Measurements from ENCODE around the gene DAB2IP.

The DAB2IP gene

DNA sequence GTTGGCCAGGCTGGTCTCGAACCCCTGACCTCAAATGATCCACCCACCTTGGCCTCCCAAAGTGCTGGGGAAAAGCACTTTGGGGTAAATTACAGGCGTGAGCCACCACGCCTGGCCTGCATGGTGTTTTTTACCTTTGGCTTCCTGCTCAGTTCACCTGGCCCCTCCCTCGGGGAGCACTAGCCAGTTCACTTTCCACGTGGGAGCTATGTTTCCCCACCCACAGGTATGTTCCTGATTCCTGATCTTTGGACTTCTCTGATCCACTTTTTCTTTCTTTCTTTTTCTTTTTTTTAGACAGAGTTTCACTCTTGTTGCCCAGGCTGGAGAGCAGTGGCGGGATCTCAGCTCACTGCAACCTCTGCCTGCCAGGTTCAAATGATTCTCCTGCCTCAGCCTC is 15.8 kb downstream of the DAB2IP start:
- Histone ChIP-seq H3K36me3 (ENCODE audit: insufficient read depth, low read length) (no peaks in the 10 kb centered on the region), H3K4me1 (ENCODE audit: insufficient read depth, low read length, poor library complexity, severe bottlenecking) (peaks cover 3% of the 10 kb centered on the region), H3K4me2 (ENCODE audit: low read depth, low read length, poor library complexity, severe bottlenecking) (no peak overlapping the region), H2AFZ (ENCODE audit: low read length) (no peak overlapping the region), H3K4me3 (ENCODE audit: low read length, poor library complexity, severe bottlenecking) (no peak overlapping the region), H3K9me2 (replicated peaks; ENCODE audit: low read depth, low read length) (no peaks in the 10 kb centered on the region), H3K9ac (ENCODE audit: low read depth, low read length, poor library complexity, severe bottlenecking) (no peak overlapping the region), H3F3A (ENCODE audit: low read depth) (no peaks in the 10 kb centered on the region), H3K9me3 (ENCODE audit: insufficient read depth, low read depth, low read length) (no peaks in the 10 kb centered on the region), H3K79me2 (ENCODE audit: insufficient read depth, low read length) (no peaks in the 10 kb centered on the region), H3K27me3 (ENCODE audit: insufficient read depth, low read length, poor library complexity, severe bottlenecking) (no peaks in the 10 kb centered on the region), H4K20me1 (ENCODE audit: insufficient read depth, low read length, poor library complexity, severe bottlenecking) (no peaks in the 10 kb centered on the region)
- TF ChIP-seq EZH2phosphoT487 (IDR thresholded peaks at IDR 0.05; ENCODE audit: borderline replicate concordance) (no peak), CTCF (conservative IDR thresholded peaks at IDR 0.05; ENCODE audit: low read length) (no peak)

DNA sequence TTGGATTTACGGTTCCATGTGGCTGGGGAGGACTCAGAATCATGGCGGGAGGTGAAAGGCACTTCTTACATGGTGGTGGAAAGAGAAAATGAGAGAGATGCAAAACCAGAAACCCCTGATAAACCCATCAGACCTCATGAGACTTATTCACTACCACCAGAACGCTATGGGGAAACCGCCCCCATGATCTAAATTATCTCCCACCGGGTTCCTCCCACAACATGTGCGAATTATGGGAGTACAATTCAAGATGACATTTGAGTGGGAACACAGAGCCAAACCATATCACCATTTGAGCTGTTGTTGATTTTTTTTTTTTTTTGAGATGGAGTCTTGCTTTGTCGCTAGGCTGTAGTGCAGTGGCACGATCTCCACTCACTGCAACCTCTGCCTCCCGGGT is 16.5 kb downstream of the DAB2IP start:
- no peak overlapping the region for H3K4me2 ChIP-seq (ENCODE audit: low read depth, low read length, poor library complexity, severe bottlenecking)
- H4K20me1 ChIP-seq (ENCODE audit: insufficient read depth, low read length, poor library complexity, severe bottlenecking) = no peaks in the 10 kb centered on the region
- H3K4me1 ChIP-seq (ENCODE audit: insufficient read depth, low read length, poor library complexity, severe bottlenecking) = peaks cover 3% of the 10 kb centered on the region
- H3K27me3 ChIP-seq (ENCODE audit: insufficient read depth, low read length, poor library complexity, severe bottlenecking) = no peaks in the 10 kb centered on the region
- H3K9ac ChIP-seq (ENCODE audit: low read depth, low read length, poor library complexity, severe bottlenecking) = no peak overlapping the region
- H2AFZ ChIP-seq (ENCODE audit: low read length) = no peak overlapping the region
- no peaks in the 10 kb centered on the region for H3K9me3 ChIP-seq (ENCODE audit: insufficient read depth, low read depth, low read length)
- no peaks in the 10 kb centered on the region for H3K36me3 ChIP-seq (ENCODE audit: insufficient read depth, low read length)
- H3K4me3 ChIP-seq (ENCODE audit: low read length, poor library complexity, severe bottlenecking) = no peak overlapping the region
- H3F3A ChIP-seq (ENCODE audit: low read depth) = no peaks in the 10 kb centered on the region
- no peak for TF ChIP-seq CTCF (conservative IDR thresholded peaks at IDR 0.05; ENCODE audit: low read length)
- TF ChIP-seq EZH2phosphoT487 (IDR thresholded peaks at IDR 0.05; ENCODE audit: borderline replicate concordance) = no peak
- no peaks in the 10 kb centered on the region for H3K79me2 ChIP-seq (ENCODE audit: insufficient read depth, low read length)
- H3K9me2 ChIP-seq (replicated peaks; ENCODE audit: low read depth, low read length) = no peaks in the 10 kb centered on the region

DNA sequence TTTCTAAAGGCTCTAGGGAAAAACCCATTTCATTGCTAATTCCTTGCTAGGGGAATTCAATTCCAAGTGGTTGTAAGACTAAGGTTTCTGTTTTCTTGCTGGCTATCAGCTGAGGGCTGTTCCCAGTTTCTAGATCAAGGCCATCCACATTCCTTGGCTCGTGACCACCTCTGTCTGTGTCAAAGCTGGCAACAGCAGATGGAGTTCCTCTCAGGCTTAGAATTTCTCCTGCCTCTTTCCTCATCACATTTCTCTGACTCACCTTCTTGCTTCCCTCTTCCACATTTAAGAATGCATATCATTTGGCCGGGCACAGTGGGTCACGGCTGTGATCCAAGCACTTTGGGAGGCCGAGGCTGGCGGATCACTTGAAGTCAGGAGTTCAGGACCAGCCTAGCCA is 19.0 kb downstream of the DAB2IP start:
- Histone ChIP-seq H3K27me3 (ENCODE audit: insufficient read depth, low read length, poor library complexity, severe bottlenecking) (no peaks in the 10 kb centered on the region), H3K4me3 (ENCODE audit: low read length, poor library complexity, severe bottlenecking) (no peak overlapping the region), H3K9ac (ENCODE audit: low read depth, low read length, poor library complexity, severe bottlenecking) (no peak overlapping the region), H3K4me2 (ENCODE audit: low read depth, low read length, poor library complexity, severe bottlenecking) (no peak overlapping the region), H3K79me2 (ENCODE audit: insufficient read depth, low read length) (no peaks in the 10 kb centered on the region), H4K20me1 (ENCODE audit: insufficient read depth, low read length, poor library complexity, severe bottlenecking) (no peaks in the 10 kb centered on the region), H3F3A (ENCODE audit: low read depth) (no peaks in the 10 kb centered on the region), H3K9me2 (replicated peaks; ENCODE audit: low read depth, low read length) (no peaks in the 10 kb centered on the region), H3K36me3 (ENCODE audit: insufficient read depth, low read length) (no peaks in the 10 kb centered on the region), H3K4me1 (ENCODE audit: insufficient read depth, low read length, poor library complexity, severe bottlenecking) (peaks cover 13% of the 10 kb centered on the region), H3K9me3 (ENCODE audit: insufficient read depth, low read depth, low read length) (no peaks in the 10 kb centered on the region), H2AFZ (ENCODE audit: low read length) (no peak overlapping the region)
- no peak for TF ChIP-seq EZH2phosphoT487 (IDR thresholded peaks at IDR 0.05; ENCODE audit: borderline replicate concordance)
- TF ChIP-seq CTCF (conservative IDR thresholded peaks at IDR 0.05; ENCODE audit: low read length) = no peak
